C4-2B (cell line): ENCODE measurements around the gene ZNF805.

ENCODE experiments used
- ZFX ChIP-seq: fragments of 450-650 bp; IDR thresholded peaks from 2 replicates; pipeline ENCODE4 v1.6.1; 2017
- TF ChIP-seq, protein P1 (sequence below): fragments of 450-650 bp; conservative IDR thresholded peaks from 2 replicates; pipeline ENCODE4 v1.5.1; 2017; ENCODE audit warnings: mild to moderate bottlenecking

DNA sequence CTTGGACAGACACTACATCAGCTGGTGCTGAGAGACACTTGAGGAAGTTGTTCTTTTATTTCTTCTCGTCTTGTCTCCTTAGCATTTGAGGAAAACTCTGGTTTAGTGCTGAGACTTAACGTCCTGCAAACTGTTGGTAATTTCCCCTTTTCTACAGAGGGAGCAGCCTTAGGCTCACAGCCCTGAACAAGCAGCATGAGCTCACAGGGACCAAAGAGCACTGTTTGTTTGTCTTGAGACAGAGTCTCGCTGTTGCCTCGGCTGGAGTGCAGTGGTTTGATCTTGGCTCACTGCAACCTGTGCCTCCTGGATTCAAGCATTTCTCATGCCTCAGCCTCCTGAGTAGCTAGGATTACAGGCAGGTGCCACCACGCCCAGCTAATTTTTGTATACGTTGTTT is 5.5 kb downstream of the ZNF805 start:
- TF ChIP-seq, protein P1, sequence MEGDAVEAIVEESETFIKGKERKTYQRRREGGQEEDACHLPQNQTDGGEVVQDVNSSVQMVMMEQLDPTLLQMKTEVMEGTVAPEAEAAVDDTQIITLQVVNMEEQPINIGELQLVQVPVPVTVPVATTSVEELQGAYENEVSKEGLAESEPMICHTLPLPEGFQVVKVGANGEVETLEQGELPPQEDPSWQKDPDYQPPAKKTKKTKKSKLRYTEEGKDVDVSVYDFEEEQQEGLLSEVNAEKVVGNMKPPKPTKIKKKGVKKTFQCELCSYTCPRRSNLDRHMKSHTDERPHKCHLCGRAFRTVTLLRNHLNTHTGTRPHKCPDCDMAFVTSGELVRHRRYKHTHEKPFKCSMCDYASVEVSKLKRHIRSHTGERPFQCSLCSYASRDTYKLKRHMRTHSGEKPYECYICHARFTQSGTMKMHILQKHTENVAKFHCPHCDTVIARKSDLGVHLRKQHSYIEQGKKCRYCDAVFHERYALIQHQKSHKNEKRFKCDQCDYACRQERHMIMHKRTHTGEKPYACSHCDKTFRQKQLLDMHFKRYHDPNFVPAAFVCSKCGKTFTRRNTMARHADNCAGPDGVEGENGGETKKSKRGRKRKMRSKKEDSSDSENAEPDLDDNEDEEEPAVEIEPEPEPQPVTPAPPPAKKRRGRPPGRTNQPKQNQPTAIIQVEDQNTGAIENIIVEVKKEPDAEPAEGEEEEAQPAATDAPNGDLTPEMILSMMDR = no peak
- TF ChIP-seq ZFX = no peak
